NCI-H345 treated with DMSO at 0.1 percent for 48 hours (cell line): Measurements from ENCODE around the gene DSCAM.
"Not testable (repeated sequence)": the region's sequence is repeated elsewhere in the genome, so short reads cannot be mapped to it uniquely, and the experiment has no call there.

Experiments used
- DNase-seq: peaks from one replicate; lab custom pipeline; 2025; ENCODE audit not compliant: unreplicated experiment; lab: John Stamatoyannopoulos, UW

Gene DSCAM

DNA sequence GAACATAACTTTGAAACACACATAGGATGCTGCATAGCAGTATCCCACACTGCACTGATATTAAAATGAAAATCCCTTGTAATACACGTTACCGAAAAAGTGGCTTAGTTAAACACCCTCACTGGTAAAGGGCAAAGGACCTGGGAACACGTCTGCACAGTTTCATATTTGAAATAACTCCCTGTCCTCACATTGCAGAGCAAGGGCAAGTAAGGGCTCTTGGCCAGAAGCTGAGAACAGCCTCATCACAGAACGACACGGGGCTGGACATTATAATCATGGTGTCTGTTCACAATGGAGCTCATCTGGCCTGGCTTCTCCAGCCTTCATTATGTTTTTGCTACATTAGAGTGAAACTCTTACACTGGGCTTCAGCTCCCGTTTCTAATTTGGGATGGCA is 772.8 kb downstream of the DSCAM start:
- DNase-seq, result no peak

DNA sequence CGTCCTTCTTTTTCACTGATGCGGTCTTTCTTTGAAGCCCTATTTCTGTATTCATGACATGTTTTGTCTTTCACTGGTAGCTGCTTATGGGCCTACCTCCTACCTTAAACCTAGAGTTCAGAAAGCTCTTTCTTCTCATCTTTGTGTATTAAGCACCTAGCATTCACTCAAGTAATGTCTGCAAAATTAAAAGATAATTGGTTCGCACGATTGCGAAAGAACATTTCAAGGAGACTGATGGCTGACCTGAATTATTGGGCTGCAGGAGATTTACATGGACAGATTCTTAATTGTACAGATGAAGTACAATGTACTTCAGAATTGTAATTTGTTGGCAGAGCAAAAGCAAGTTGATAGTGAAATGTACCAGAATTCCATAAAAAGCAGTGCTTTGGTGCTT is 773.3 kb downstream of the DSCAM start:
- no peak for DNase-seq

DNA sequence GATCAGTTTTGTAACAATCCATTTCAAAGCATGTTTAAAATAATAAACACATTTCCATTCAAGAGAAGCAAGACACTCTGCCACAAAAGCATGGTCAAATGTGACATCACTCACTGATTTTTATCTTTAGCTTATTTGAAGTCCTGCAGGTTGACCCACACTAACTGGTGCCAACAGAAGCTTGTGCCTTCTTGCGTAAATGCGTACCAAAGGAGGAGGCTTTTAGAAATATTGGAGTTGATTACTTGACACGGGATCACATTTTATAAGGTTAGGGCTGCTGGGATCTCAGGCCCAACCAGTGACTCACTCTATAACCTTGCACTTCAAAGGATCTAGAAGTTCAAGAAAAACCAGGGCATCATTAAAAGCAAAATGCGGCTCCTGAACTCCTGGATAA is 776.1 kb downstream of the DSCAM start:
- no peak for DNase-seq

DNA sequence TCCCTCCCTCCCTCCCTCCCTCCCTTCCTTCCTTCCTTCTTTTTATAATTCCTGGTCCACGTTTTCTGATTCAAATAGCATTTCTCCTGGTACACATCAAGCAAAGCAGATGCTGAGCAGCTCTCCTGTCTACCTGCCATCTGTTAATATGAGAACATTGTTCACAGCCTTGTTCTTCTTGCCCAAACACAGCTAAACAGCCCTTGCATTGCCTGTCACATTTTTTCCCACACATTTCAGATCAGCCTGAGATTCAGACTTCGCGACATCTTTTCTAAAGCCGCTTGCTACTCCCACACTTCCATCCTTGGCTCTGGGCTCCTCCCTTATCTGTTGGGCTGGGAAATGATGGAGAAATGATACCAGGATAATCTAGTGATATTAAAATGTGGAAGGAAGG is 779.2 kb downstream of the DSCAM start:
- DNase-seq, result no peak

DNA sequence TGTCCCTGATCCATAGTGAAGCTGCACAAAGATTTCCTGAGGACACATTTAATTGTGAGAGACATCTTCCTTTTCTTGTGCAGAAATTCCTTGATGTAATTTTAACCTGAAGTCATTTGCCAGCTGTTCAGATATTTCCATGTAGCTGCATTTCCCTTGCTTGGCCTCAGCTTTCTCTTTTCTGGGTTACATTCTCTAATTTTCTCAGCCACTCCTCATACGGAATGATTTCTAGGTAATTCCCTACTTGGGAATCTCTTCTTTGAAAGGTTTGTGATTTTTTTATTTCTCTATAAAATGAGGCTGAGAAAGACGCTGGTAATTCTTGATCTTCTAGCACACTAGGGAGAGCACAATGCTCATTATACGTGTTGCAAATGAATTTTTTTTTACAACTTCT is 780.7 kb downstream of the DSCAM start:
- no peak for DNase-seq

DNA sequence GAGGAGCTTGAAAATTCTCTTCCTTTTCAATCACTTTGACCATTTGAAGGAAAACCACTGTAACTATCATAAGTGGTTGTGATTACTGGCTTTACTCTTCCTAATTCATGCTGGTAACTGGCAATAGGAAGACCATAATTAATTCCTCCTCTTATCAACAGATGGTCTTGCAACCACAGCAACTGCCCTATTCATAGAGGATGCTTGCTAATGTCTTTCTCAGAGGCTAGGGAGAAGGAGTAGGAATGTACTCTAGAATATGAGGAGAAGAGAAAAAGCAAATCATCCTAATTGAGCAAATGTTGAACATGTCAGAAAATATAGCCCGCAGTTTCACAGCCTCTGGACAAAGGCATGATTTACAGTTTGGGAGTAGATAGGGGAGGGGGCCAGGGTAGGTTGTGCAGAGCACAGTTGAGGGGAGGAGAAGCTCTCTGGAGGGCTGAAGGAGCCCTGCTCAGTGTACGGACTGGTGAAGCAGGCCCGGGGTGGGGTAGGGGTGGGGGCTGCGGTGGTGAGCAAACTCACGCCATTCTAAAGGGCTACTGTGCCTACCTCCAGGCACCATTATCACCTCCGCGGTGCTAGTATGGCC is 786.8 kb downstream of the DSCAM start:
- DNase-seq, result no peak

DNA sequence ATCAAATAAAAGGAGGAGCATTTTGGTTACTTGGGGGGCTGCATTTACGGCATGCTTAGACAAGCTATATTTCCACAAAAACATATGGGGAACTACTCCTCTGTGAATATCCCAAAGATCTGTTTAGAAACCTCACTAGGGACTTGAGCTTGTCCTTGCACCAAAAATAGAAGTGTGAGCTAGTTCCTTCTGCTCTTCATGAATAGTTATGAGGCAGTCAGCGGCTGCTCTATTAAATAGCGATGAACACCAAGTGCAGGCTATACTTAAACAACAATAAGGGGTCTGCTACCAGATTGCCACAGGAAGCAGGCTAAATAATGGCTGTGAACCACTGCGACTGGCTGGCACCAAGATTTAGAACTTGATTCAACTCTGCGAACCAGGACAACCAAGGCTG is 789.6 kb downstream of the DSCAM start:
- DNase-seq, result no peak

DNA sequence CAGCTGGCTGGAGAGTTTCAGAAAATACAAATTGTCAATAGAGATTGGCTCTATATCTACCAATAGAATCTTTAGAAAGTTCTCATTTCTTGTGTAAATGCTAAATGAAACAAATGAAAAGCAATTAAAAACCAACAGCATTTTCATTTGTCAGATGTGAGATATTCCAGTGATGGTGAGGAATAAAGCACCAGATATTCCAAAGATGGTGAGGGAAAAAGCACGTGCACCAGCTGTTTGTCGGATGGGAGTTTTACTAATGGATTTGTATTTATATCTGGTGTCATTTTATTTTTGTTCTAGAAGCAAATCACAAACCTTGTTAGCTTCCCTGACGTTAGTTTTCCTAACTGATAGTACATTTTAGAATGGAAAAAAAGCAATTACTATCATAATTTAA is 790.9 kb downstream of the DSCAM start:
- no peak for DNase-seq

DNA sequence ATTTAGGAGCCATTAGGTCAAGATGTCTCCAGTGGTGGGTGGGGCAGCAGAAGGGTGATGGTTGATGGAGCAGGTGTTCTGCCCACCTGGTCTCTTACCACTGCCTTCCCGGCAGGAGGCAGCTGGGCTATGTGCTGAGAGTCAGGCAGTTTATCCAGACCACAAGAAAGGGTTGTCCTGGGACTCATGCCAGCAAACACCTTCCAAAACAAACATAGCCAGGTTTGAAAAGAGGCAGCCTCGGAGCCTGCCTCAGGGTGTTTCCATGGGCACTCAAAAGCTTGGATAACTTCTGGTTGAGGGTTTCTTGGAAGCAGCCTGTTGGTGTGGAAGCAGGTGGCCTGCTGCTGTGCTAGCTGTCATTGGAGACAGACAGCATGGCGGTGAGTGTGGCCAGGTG is 792.6 kb downstream of the DSCAM start:
- peak; percentile 99 for DNase-seq

DNA sequence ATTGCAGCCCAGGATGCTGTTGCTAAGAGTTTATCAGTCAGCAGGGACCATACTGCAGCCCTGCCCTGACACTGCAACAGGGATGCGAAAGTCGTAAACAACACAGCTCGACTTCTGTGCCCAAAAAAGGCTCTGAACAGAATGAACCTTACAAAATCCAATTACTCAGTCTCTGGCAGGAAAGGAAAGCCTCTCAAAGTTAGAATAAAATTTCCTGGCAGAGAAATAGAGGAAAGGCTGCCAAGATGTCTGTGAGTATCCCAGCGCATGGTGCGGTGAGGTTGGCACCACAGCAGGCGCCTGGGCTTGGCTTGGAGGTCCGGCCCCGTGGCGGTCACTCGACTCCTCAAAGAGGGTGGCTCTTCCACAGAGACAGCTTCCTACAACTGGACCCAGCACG is 794.0 kb downstream of the DSCAM start:
- no peak for DNase-seq

DNA sequence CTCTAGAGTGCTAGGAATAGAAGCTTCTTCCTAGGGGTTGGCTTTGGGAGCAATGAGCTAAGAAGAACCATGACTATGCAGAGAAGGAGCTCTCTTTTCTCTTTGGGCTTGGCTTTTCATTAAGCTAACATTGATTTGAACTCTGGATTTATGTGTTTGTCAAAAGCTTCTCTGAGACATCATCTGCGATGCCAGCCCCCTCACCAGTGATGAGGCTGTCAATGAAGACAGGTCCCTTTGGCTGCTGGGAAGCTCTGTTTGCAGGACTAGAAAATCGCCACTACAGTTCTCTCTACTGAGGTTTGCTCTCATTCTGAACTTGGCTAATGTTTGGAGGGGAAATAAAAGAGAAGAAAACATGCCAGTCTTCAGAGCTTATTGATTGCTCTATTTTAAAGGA is 794.7 kb downstream of the DSCAM start:
- peak; percentile 87 for DNase-seq

DNA sequence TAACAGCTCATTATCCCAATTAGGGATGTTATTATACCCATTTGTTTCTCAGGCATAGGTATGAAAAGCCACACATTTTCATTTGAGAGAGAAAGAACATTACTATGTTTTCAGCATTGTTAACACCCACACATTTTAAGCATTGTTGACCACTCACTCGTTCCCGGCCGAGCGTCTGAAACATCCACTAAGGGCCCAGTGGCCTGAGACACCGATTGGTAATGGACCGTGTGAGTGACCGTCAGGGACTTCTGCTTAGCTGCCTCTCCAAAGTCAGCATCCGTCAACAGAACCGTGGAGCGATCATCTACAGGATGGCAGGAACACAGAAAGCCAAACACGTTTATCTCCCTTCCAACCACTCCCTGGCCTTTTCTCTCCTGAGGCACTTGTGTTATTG is 795.2 kb downstream of the DSCAM start:
- no peak for DNase-seq

DNA sequence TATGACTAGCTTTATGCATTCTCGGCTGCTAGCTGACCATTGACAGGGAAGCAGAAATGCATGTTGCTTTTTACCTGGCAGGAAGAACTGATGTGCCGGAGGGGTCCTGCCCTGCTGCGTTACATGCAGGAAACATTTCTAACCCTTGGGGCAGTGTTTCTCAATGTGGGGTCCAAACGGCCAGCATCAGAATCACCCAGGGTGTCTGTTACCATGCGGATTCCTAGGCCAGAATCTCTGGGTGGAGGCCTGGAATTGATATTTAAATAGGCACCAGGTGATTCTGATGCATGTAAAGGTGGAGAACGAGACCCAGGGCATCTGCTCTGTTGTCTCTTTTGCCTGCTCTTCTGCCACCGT is 797.0 kb downstream of the DSCAM start:
- peak; percentile 71 for DNase-seq

DNA sequence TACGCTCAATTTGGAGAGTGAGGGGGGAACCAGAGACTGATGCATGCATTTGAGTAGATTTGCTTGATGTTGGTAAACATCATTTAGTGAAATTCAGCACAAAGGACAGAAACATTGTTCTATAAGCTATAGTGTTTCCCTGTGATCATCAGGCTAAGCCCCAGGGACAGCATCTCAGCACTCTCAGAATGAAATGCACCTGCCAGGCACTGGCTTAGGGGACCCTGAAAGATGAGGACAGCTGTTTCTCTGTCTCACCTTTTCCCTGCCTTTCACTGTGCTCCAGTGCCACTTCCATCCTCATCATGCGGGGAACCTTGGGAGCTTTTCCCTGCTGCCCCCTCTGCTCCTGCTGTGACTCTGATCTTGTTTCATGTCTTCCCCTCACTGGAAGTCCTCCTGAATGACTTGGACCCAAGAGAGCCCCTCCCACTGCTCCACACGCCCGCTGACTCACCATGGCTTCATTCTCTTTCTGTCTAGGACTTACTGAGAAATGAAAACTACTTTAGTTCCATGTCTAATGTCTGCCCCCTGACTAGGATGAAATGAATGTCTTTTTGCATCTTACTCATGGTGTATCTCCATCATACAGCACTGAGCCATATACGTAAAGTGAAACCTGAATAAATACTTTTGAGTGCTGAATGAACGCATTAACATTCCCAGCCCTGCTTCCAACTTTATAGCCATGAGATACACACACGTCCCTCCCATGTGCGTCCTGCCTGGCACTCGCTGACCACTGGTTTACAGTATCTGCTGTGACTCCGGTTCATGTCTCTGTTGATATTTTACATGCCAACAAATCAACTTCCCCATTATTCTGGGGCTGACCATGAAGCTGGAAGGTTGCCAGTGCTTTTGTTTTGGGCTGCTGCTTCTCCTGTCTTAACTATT is 797.7 kb downstream of the DSCAM start:
- DNase-seq, result peak; percentile 95

DNA sequence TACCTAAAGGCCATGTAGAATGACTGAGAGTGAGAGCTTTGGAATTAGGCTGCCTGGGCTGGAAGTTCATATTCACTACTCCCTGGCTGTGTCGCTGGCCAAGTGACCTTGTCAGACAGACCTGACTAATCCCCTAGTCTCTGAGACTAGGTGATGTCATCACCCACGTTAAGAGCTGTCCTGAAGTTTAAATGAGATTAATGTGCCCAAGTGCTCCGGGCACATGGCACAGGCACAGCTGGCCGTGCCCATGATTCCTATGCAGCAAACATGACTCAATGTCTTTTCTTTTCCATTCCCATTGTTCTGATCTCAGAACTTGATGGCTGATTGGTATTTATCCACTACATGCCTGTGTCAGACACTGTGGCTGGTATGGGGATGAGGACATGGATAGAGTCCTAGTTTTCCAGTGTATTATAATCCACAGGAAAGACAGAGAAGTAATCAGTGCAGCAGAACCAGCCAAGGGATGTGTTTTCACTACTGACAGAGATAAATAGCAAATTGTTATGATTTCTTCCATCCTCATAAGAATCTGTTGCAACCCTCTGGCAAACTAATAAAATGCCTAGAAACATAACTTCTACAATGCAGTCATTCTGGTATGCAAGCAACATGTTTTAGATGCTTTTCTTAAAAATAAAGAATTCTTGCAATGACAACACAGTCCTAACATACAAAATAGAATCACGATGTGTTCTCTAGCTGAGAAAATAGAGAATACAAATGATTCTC is 798.8 kb downstream of the DSCAM start:
- DNase-seq, result no peak

DNA sequence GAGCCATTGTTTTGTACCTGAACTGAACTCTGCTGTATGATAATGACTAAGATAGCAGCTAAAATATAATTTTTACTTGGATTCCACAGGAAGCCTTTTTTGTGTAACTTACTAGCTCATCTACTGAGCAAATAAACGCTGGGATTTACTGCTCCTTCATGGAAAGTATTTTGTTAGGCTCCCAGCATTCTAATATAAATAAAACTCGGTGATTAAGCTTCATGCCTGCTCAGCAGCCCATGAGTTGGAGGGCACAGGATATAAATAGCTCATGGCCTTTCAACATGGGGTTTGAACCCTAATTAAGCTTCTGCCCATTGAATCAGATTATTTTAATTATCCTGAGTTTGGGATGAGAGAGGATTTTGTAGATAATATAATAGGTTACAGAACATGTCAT is 799.7 kb downstream of the DSCAM start:
- no peak for DNase-seq

DNA sequence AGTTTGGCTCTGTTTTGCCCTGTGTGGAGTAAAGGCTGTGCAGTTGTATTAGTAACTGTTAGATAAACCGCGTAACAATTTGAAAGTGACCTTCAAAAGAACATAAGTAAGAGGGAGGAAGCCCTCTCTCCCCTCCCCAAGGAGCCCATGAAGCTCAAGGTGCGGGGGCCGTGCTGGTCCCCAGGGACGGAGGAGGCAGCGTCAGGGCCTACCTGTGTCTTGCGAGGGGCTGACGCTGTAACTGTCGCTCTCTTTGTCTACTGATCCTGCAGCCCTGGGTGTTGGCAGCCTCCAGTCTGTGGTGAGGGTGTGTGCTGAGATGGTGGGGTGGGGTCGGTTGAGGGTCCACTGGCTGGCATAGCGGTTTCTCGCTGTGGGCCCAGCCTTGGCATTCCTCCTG is 803.1 kb downstream of the DSCAM start:
- no peak for DNase-seq

DNA sequence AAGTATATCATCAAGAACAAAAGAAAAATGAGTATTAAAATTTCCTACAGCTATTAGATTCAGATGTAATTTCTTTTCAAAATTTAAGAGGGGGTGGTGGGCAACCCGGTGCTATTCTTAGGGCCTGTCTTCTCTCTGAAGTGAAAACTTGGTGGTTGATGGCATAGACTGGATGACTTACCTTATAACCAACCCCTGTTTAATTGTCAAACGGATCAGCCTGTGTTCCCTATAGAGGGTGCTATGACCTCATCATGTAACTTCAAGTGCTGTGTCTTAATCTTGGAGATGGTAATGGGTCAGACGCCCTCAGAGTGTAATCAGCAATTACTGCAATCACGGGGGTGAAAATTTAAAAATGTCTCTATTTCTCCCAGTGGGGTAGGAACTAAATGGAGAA is 803.5 kb downstream of the DSCAM start:
- DNase-seq, result no peak

DNA sequence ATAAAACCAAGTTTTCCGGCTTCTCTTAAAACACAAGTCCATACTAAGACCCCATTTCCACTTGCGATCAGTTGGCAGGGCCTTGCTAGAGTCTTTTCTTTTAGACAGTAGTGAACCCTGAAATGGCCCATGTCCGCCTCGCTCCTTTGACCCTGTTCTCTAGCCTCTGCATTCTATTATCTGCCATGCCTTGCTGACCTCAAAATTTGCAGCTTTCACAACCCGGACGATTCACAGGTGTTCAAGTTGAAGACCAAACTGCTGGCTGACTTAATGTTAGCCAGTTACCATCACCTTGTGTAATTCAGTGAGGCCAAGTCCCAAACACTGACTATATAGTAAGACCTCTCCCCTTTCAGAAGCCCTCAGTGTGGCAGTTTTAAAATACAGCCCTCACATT is 805.5 kb downstream of the DSCAM start:
- no peak for DNase-seq

DNA sequence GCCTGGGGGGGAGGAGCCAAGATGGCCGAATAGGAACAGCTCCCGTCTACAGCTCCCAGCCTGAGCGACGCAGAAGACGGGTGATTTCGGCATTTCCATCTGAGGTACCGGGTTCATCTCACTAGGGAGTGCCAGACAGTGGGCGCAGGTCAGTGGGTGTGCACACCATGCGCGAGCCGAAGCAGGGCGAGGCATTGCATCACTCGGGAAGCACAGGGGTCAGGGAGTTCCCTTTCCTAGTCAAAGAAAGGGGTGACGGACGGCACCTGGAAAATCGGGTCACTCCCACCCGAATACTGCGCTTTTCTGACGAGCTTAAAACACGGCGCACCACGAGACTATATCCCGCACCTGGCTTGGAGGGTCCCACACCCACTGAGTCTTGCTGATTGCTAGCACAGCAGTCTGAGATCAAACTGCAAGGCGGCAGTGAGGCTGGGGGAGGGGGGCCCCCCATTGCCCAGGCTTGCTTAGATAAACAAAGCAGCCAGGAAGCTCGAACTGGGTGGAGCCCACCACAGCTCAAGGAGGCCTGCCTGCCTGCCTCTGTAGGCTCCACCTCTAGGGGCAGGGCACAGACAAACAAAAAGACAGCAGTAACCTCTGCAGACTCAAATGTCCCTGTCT is 813.7 kb downstream of the DSCAM start:
- not testable (repeated sequence) for DNase-seq

DNA sequence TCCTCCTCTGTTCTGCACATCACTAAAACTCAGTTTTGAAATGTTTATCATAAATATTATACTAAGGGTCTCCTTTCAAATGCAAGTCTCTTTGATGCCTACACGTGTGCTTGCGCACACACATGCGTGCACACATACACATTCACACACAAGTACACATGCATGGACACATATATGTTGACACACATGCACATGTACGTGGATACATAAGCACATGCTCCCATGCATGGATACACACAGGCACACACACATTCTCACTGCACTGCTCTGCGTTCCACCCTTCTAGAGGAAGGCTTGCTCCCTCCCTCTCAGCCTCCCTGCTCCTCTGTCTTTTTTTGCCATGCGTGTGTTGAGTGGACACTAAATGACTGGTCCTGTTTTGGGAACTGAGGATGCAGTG is 817.1 kb downstream of the DSCAM start:
- no peak for DNase-seq

DNA sequence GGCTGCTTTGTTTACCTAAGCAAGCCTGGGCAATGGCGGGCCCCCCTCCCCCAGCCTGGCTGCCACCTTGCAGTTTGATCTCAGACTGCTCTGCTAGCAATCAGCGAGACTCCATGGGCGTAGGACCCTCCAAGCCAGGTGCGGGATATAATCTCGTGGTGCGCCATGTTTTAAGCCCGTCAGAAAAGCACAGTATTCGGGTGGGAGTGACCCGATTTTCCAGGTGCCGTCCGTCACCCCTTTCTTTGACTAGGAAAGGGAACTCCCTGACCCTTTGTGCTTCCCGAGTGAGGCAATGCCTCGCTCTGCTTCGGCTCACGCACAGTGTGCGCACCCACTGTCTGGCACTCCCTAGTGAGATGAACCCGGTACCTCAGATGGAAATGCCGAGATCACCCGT is 818.6 kb downstream of the DSCAM start:
- not testable (repeated sequence) for DNase-seq
